ENCODE measurements around the gene FAAP100.

FAAP100 gene

GRCh38 chr17:81577278-81578000 is 25.3 kb upstream of the FAAP100 start:
- DNase-seq (ENCODE audit: low read depth in 2 of 2) = no peak

DNA sequence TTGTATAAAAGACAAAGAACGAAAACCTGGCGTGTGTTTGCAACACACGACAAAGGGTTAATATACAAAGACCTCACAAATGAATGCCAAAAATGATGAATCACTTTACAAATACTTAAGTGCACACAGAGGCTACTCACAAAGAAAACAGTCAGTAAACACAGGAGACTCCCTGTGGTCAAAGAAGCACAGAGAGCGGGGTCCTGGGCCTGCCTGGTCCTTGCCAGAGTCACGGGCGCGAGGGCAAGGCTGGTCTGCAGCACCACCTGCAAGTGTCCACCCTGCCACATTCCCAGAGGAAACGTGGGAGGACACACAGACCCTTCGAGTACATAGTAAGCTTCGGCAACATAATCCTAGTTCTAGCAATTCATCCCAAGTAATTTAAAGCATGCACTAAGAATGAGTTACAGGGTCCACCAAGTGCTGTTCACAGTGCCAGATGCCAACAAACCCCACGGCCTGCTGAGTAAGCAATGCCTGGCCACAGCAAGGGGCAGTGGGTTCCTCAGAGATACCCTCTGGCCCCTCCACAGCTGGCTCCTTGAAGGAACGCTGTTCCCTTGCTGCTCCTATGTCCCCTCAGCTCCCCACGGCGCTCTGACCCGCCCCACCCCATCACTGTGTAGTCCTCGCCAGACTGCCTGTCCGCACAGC is 24.6 kb upstream of the FAAP100 start:
- DNase-seq (ENCODE audit: low read depth in 2 of 2) = no peak

DNA sequence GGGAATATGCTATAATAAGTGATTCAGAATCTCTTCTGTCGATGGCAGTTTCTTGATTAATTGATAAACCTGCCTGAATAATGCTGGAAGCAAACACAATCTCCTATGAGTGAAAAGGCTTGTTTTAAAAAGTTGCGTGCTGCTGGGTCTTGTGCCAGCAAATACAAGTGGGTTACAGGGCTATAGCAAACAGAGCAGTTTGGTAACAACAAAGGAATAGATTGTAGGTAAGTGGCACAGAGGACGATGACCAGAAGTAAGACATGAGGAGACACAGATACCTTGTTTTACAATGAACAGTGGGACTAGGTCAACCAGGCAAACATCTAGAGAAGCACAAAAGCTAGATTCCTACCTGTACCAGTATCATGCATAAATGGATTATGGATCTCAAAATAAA is 23.7 kb upstream of the FAAP100 start:
- no peak for DNase-seq (ENCODE audit: low read depth in 2 of 2)

GRCh38 chr17:81574643-81574956 is 22.4 kb upstream of the FAAP100 start:
- no peak for DNase-seq (ENCODE audit: low read depth in 2 of 2)

- no peak for DNase-seq (ENCODE audit: low read depth in 2 of 2)
These were observed 21.9 kb upstream of the FAAP100 start for GRCh38 chr17:81573794-81574642.

GRCh38 chr17:81572563-81573168 is 20.5 kb upstream of the FAAP100 start:
- DNase-seq (ENCODE audit: low read depth in 2 of 2) = no peak

DNA sequence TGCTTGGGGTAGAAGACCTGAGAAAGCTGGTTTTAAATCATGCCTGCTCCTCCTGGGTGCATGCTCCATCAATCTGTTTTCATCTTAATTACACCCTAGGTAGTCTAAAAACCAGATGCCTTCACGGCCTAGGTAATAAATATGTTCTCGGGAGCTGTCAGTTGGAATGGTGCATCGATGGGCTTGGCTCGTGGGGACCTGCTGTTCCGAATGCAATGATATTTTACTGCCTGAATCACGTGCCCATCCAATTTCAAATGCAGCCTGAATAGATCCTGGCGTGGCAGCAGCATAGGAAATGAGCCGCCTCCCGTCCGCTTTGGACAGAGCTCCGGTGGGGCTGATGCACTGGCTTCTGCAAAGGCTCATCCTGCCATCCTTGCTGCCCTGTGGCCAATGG is 18.8 kb upstream of the FAAP100 start:
- no peak for DNase-seq (ENCODE audit: low read depth in 2 of 2)

GRCh38 chr17:81569986-81570514 is 17.9 kb upstream of the FAAP100 start:
- no peak for DNase-seq (ENCODE audit: low read depth in 2 of 2)

- DNase-seq (ENCODE audit: low read depth in 2 of 2) = no peak
These were observed 16.3 kb upstream of the FAAP100 start for GRCh38 chr17:81568416-81568815.

GRCh38 chr17:81567191-81567590 is 15.0 kb upstream of the FAAP100 start:
- no peak for DNase-seq (ENCODE audit: low read depth in 2 of 2)

- DNase-seq (ENCODE audit: low read depth in 2 of 2) = no peak
These were observed 14.4 kb upstream of the FAAP100 start for GRCh38 chr17:81566461-81567126.

- no peak for DNase-seq (ENCODE audit: low read depth in 2 of 2)
These were observed 13.1 kb upstream of the FAAP100 start for GRCh38 chr17:81565231-81565630.

DNA sequence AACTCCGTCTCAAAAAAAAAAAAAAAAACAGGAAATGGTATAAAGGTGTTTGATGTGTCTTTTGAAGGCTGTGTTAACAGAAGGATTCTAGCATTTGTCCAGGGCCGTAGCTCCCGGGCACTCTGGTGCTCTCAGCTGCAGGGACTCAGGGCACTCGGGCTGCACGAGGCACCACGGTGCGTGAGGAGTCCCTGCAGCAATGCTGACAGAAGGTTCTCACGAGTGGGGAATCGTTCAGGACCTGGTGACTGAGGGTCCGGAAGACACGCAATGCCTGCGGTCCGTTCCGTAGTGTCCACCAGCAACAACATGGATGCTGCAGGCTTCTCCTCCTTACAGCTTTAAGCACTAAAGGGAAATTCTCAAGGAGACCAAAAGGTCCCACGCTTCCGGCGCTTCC is 12.6 kb upstream of the FAAP100 start:
- DNase-seq (ENCODE audit: low read depth in 2 of 2) = no peak

DNA sequence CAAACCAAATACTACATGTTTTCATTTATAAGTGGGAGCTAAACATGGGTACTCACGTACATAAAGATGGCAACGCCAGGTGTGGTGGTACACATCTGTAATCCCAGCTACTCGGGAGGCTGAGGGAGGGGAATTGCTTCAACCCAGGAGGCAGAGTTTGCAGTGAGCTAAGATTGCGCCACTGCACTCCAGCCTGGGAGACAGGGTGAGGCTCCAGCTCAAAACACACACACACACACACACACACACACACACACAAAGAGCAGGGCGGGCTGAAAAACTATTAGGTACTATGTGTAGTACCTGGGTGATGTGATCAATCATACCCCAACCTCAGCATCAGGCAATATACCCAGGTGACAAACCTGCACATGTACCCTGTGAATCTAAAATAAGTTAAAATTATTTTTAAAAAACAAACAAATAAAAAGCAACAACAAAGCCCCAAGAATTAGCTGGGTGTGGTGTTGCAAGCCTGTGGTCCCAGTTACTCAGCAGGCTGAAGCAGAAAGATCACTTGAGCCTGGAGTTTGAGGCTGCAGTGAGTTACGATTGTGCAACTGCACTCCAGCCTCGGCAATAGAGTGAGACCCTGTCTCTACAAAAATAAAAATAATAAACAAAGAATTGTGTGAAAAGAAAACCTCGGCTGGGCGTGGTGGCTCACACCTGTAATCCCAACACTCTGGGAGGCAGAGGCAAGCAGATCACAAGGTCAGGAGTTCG is 11.9 kb upstream of the FAAP100 start:
- DNase-seq (ENCODE audit: low read depth in 2 of 2) = no peak

GRCh38 chr17:81561494-81561885 is 9.3 kb upstream of the FAAP100 start:
- no peak for DNase-seq (ENCODE audit: low read depth in 2 of 2)

DNA sequence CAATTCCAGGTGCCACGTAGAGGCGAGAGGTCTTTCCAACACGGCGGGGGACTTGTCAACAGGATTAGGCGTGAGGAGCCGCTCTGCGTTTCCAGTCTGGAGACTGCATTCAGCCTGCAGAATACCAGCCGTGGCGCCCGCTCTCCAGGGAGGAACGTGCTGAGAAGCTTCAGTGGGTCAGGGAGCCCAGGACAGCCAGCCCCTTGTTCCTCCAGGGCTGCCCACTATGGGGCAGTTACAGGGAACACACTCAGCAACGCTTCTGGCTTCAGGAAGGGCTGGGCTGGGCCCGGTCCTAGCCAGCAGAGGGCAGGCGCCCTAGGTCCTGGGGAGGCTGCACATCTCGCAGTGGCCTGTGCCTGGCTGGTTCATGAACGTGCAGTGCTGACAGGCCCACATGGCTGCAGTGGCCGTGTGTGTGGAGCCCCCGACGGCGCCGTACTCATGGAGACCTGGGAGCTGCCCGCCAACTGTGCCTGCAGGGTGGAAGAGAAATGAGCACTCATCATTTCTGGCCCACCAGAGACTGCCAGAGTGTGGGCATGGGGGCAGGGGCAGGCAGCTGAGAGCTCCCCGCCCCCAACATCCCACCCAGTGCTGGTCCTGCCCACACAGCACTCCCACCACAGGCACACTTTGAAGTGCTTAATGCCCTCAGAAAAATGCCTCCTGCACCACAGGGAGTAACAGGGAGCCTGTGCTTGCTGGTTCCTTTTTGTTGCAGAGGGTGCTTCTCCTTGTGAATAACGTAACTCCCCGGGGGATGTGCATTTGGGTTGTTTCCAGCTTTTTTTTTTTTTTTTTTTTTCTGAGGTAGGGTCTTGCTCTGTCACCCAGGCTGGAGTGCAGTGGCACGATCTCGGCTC is 7.0 kb upstream of the FAAP100 start:
- DNase-seq (ENCODE audit: low read depth in 2 of 2) = no peak

DNA sequence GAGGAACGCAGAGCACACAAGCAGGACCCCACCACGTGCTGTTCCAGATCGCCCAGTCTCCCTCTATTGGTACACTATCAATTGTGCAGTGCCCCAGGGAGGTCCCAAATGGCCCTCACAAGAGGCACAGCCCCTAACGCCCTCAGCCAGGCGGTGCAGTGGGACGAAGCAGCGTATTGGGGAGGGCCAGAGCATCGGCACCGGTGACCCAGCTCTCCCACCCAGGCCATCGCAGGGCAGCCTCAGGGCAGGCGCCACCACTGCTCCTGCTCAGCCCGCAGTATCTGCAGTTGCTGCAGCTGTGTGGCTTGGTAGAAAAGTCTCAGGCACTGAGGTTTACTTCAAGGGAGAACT is 5.9 kb upstream of the FAAP100 start:
- no peak for DNase-seq (ENCODE audit: low read depth in 2 of 2)

DNA sequence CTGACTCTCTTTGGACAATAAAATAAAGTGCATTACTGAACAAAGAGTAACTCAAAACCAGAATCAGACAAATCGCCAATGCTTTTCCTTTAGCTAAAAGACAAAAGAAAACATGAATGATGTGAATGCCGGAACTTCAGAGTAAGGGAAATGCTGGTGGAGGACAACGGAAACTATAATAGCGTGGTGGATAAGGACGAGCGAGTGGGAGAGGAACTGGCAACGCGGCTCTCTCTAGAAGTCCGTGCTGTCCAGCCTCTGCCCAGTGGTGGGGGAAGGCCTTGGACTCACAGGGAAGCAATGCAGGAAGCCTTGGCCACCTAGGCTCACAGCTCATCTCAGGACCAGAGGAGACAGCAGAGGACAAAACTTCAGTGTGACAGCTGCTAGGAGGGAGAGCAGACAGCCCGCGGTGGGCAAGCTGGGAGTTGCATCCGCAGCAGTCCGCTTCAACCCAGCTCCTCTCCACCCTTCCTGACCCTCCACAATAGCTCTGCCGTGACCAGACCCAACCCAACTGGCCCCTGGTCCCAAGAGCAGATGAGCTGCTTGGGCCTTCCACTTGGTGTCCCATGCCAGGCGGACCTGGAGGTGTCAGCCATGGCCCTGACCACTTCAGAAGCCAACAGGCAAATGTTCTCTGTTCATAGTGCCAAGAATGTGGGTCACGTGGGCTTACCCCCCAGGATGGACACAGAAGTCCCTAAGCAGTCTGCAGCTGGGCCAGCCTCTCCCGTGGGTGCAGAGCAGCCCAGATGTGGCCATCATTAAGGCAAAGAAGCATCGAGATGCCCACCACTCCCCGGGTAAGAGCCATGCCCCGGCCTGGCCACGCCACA is 5.3 kb upstream of the FAAP100 start:
- no peak for DNase-seq (ENCODE audit: low read depth in 2 of 2)

- DNase-seq (ENCODE audit: low read depth in 2 of 2) = no peak
These were observed 4.7 kb upstream of the FAAP100 start for GRCh38 chr17:81556863-81557262.
